Liver (tissue), 9 donors: ENCODE data around the gene TTLL5. TPM values are rescaled to one million over a fixed set of nuclear protein-coding genes. Genes with fewer than 3 reads are reported as not detected.

ENCODE experiments used
- DNase-seq: peaks from one replicate; pipeline ENCODE4 v3.0.0-alpha.2; 2017; ENCODE audit warnings: low spot score
- H3K27ac ChIP-seq, 2 donors: one replicate each; pipeline ENCODE4 v1.7.0; 2013; ENCODE audit warnings: inconsistent platforms in 2 of 2, low read length in 2 of 2, control low read depth in 1 of 2, low read depth in 1 of 2, mild to moderate bottlenecking in 1 of 2
- H3K27me3 ChIP-seq, 4 donors: one replicate each; pipeline versions ENCODE4 v1.6.1 to v1.7.0; 2013; ENCODE audit warnings: low read length in 3 of 4, inconsistent platforms in 1 of 4, mild to moderate bottlenecking in 1 of 4, moderate library complexity in 1 of 4; ENCODE audit not compliant: control insufficient read depth in 4 of 4, insufficient read depth in 4 of 4
- H3K36me3 ChIP-seq, 4 donors: one replicate each; pipeline versions ENCODE4 v1.6.1 to v1.7.0; 2013; ENCODE audit warnings: low read length in 3 of 4, mild to moderate bottlenecking in 3 of 4, low read depth in 1 of 4, moderate library complexity in 1 of 4; ENCODE audit not compliant: control insufficient read depth in 4 of 4, insufficient read depth in 3 of 4
- H3K4me1 ChIP-seq, 4 donors: one replicate each; pipeline versions ENCODE4 v1.6.1 to v1.7.0; 2013; ENCODE audit warnings: low read length in 3 of 4, mild to moderate bottlenecking in 3 of 4, moderate library complexity in 1 of 4; ENCODE audit not compliant: control insufficient read depth in 4 of 4, insufficient read depth in 4 of 4
- H3K4me3 ChIP-seq, 3 donors: one replicate each; pipeline versions ENCODE4 v1.6.1 to v1.7.0; 2013; ENCODE audit warnings: low read length in 3 of 3, control low read depth in 1 of 3, low read depth in 1 of 3, mild to moderate bottlenecking in 1 of 3
- H3K9ac ChIP-seq, 2 donors: one replicate each; pipeline ENCODE4 v1.7.0; 2013; ENCODE audit warnings: low read length in 2 of 2, mild to moderate bottlenecking in 2 of 2, moderate library complexity in 2 of 2, control low read depth in 1 of 2, low read depth in 1 of 2
- H3K9me3 ChIP-seq, 4 donors: one replicate each; pipeline versions ENCODE4 v1.6.1 to v1.7.0; 2013; ENCODE audit warnings: low read length in 3 of 4; ENCODE audit not compliant: control insufficient read depth in 4 of 4
- CTCF ChIP-seq: fragments of 150-350 bp; IDR thresholded peaks from 2 replicates; pipeline ENCODE4 v1.5.1; 2017; ENCODE audit warnings: improper control_type of control experiment, low read depth, low read length; ENCODE audit not compliant: missing input control
- EGR1 ChIP-seq, 2 donors: IDR thresholded peaks; 2 replicates each; pipeline ENCODE4 v1.6.1; 2016 to 2018; ENCODE audit warnings: antibody characterized with exemption in 2 of 2, low read depth in 2 of 2
- FOXA1 ChIP-seq: IDR thresholded peaks from 2 replicates; pipeline ENCODE4 v1.6.1; 2016; ENCODE audit warnings: antibody characterized with exemption
- FOXA2 ChIP-seq: IDR thresholded peaks from 2 replicates; pipeline ENCODE4 v1.6.1; 2016; ENCODE audit warnings: antibody characterized with exemption
- GABPA ChIP-seq, 2 donors: IDR thresholded peaks in 1 of 2; conservative IDR thresholded peaks in 1 of 2; 2 replicates each; pipeline ENCODE4 v1.6.1; 2016; ENCODE audit warnings: antibody characterized with exemption in 2 of 2, mild to moderate bottlenecking in 1 of 2, moderate library complexity in 1 of 2
- HNF4A ChIP-seq, 2 donors: conservative IDR thresholded peaks; 2 replicates each; pipeline ENCODE4 v1.6.1; 2016; ENCODE audit warnings: antibody characterized with exemption in 2 of 2, mild to moderate bottlenecking in 2 of 2
- HNF4G ChIP-seq: IDR thresholded peaks from 2 replicates; pipeline ENCODE4 v1.6.1; 2016; ENCODE audit warnings: antibody characterized with exemption
- JUND ChIP-seq, 2 donors: IDR thresholded peaks; 2 replicates each; pipeline ENCODE4 v1.6.1; 2016; ENCODE audit warnings: antibody characterized with exemption in 2 of 2
- MAX ChIP-seq: IDR thresholded peaks from 2 replicates; pipeline ENCODE4 v1.6.1; 2016; ENCODE audit warnings: antibody characterized with exemption
- NR2F2 ChIP-seq: IDR thresholded peaks from 2 replicates; pipeline ENCODE4 v1.6.1; 2016; ENCODE audit warnings: antibody characterized with exemption
- RAD21 ChIP-seq, 2 donors: IDR thresholded peaks; 2 replicates each; pipeline ENCODE4 v1.6.1; 2016; ENCODE audit warnings: antibody characterized with exemption in 2 of 2, mild to moderate bottlenecking in 2 of 2
- RXRA ChIP-seq, 2 donors: IDR thresholded peaks; 2 replicates each; pipeline ENCODE4 v1.6.1; 2017 to 2018; ENCODE audit warnings: antibody characterized with exemption in 2 of 2, mild to moderate bottlenecking in 1 of 2
- SP1 ChIP-seq: IDR thresholded peaks from 2 replicates; pipeline ENCODE4 v1.6.1; 2018; ENCODE audit warnings: antibody characterized with exemption, mild to moderate bottlenecking
- TAF1 ChIP-seq: conservative IDR thresholded peaks from 2 replicates; pipeline ENCODE4 v1.6.1; 2016; ENCODE audit warnings: antibody characterized with exemption, mild to moderate bottlenecking
- YY1 ChIP-seq: IDR thresholded peaks from 2 replicates; pipeline ENCODE4 v1.6.1; 2016; ENCODE audit warnings: antibody characterized with exemption, mild to moderate bottlenecking
- ZBTB33 ChIP-seq: IDR thresholded peaks from 2 replicates; pipeline ENCODE4 v1.6.1; 2016; ENCODE audit warnings: antibody characterized with exemption
- WGBS: extraction: QIAGEN DNeasy Blood & Tissue Kit; methylation state at CpG from one replicate; pipeline ENCODE4 v1.1.7; 2013; 5-methylcytosine and 5-hydroxymethylcytosine counted together
- polyA plus RNA-seq, 2 donors: library from polyadenylated mRNA; stranded (reverse) in 1 of 2; unstranded in 1 of 2; fragments of 200-250 nt in 1 of 2; fragments of >200 nt in 1 of 2; fragmentation: Nextera tagmentation in 1 of 2; extraction: Ambion mirVana in 1 of 2; gene quantifications; one replicate each; pipeline versions ENCODE4 v1.2.1 to v1.2.3, GENCODE V29; 2013 to 2015
- total RNA-seq, 2 donors: library from RNA; depleted of rRNA; stranded (reverse); fragments of >200 nt; gene quantifications; one replicate each; pipeline ENCODE4 v1.2.3, GENCODE V29; 2014
- TF ChIP-seq, protein P1 (sequence below): IDR thresholded peaks from 2 replicates; pipeline ENCODE4 v1.6.1; 2016; ENCODE audit warnings: antibody characterized with exemption, mild to moderate bottlenecking
- TF ChIP-seq, protein P2 (sequence below): IDR thresholded peaks from 2 replicates; pipeline ENCODE4 v1.6.1; 2016; ENCODE audit warnings: antibody characterized with exemption
- donor health status: healthy.
- donor health status: healthy.
- donor health status: healthy.
- donor health status: healthy.
- donor health status: healthy.

The TTLL5 gene
- total and polyA plus RNA-seq, 4 donors: 4.3 to 14.2 (median 9.8) TPM

DNA sequence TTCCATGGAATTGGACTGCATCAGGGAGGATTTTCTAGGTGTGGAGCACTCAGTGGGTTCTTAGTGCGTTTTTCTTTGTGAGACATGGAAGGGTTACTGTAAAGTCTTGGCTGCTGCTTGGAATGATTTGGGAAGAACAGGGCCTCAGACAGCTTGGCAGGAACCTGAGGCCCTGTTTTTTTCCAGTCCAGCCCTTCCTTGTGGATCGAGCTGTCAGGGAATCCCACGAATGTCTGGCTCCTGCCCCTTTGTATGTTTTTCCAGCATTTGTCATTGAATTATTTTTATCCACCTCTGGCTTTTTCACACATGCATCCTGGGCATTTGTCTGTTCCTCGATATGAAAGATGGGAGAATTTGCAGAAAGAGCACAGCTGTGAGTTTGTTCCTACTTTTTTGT lies 162.3 kb downstream of the TTLL5 start:
- H3K27ac ChIP-seq: no peak overlapping the region
- peaks cover 1 to 13% (median 7%) of the 10 kb centered on the region in 4 donors for H3K36me3 ChIP-seq
- no peak overlapping the region for H3K4me3 ChIP-seq
- WGBS: 84% methylated on average over 4 of the region's 4 CpGs
- no peak overlapping the region for H3K9ac ChIP-seq
- H3K27me3 ChIP-seq: no peaks in the 10 kb centered on the region
- DNase-seq: no peak
- H3K4me1 ChIP-seq: peaks cover 0 to 5% (median 0%) of the 10 kb centered on the region in 4 donors
- TF ChIP-seq MAX: no peak
- TF ChIP-seq GABPA (IDR thresholded peaks at IDR 0.05 in 1 of 2, conservative IDR thresholded peaks at IDR 0.05 in 1 of 2): no peak
- no peak for TF ChIP-seq JUND (IDR thresholded peaks at IDR 0.05)
- TF ChIP-seq RAD21 (IDR thresholded peaks at IDR 0.05): no peak
- TF ChIP-seq ZBTB33: no peak
- TF ChIP-seq FOXA2: no peak
- TF ChIP-seq CTCF: no peak
- TF ChIP-seq TAF1: no peak
- TF ChIP-seq EGR1 (IDR thresholded peaks at IDR 0.05; ENCODE audit: low read depth in 2 of 2): no peak
- TF ChIP-seq NR2F2: no peak
- TF ChIP-seq YY1: no peak
- TF ChIP-seq HNF4G: no peak
- TF ChIP-seq, protein P1, sequence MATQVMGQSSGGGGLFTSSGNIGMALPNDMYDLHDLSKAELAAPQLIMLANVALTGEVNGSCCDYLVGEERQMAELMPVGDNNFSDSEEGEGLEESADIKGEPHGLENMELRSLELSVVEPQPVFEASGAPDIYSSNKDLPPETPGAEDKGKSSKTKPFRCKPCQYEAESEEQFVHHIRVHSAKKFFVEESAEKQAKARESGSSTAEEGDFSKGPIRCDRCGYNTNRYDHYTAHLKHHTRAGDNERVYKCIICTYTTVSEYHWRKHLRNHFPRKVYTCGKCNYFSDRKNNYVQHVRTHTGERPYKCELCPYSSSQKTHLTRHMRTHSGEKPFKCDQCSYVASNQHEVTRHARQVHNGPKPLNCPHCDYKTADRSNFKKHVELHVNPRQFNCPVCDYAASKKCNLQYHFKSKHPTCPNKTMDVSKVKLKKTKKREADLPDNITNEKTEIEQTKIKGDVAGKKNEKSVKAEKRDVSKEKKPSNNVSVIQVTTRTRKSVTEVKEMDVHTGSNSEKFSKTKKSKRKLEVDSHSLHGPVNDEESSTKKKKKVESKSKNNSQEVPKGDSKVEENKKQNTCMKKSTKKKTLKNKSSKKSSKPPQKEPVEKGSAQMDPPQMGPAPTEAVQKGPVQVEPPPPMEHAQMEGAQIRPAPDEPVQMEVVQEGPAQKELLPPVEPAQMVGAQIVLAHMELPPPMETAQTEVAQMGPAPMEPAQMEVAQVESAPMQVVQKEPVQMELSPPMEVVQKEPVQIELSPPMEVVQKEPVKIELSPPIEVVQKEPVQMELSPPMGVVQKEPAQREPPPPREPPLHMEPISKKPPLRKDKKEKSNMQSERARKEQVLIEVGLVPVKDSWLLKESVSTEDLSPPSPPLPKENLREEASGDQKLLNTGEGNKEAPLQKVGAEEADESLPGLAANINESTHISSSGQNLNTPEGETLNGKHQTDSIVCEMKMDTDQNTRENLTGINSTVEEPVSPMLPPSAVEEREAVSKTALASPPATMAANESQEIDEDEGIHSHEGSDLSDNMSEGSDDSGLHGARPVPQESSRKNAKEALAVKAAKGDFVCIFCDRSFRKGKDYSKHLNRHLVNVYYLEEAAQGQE: no peak
- no peaks in the 10 kb centered on the region for H3K9me3 ChIP-seq

- DNase-seq: no peak
- H3K4me1 ChIP-seq: peaks cover 0 to 5% (median 0%) of the 10 kb centered on the region in 4 donors
- H3K36me3 ChIP-seq: peaks cover 1 to 13% (median 7%) of the 10 kb centered on the region in 4 donors
- no peaks in the 10 kb centered on the region for H3K9me3 ChIP-seq
- WGBS: 92% methylated on average over 3 of the region's 3 CpGs
- no peak for TF ChIP-seq CTCF
- TF ChIP-seq SP1: no peak
- no peak for TF ChIP-seq HNF4A (conservative IDR thresholded peaks at IDR 0.05)
- TF ChIP-seq, protein P1: no peak
- TF ChIP-seq TAF1: no peak
- no peak for TF ChIP-seq RXRA (IDR thresholded peaks at IDR 0.05)
- TF ChIP-seq, protein P2, sequence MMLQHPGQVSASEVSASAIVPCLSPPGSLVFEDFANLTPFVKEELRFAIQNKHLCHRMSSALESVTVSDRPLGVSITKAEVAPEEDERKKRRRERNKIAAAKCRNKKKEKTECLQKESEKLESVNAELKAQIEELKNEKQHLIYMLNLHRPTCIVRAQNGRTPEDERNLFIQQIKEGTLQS: no peak
- TF ChIP-seq FOXA1: no peak
- TF ChIP-seq EGR1 (IDR thresholded peaks at IDR 0.05; ENCODE audit: low read depth in 2 of 2): no peak
- TF ChIP-seq YY1: no peak
- no peak overlapping the region for H3K4me3 ChIP-seq
- H3K27ac ChIP-seq: no peak overlapping the region
- no peak overlapping the region for H3K9ac ChIP-seq
- H3K27me3 ChIP-seq: no peaks in the 10 kb centered on the region
Observed at GRCh38 chr14:75824318-75824717, 163.3 kb downstream of the TTLL5 start.
